SK-MEL-5 (cell line): ENCODE results near the gene ELF4. TPM values are rescaled to one million over a fixed set of nuclear protein-coding genes. Genes with fewer than 3 reads are reported as not detected.
"Not testable (repeated sequence)": the region's sequence is repeated elsewhere in the genome, so short reads cannot be mapped to it uniquely, and the experiment has no call there.

ENCODE experiments used
- DNase-seq: peaks from one replicate; pipeline ENCODE4 v3.0.0-alpha.2; 2016; ENCODE audit warnings: low read depth, low spot score
- in situ Hi-C: cut with HindIII; loops from 2 replicates; pipeline ENCODE4 v1.10.0; 2016; ENCODE audit warnings: low sequenced_read_pairs, high pct_unique_total_duplicates, low pct_unique_long_range_greater_than_20kb
- total RNA-seq: library from RNA; depleted of rRNA; stranded (reverse); fragments of >200 nt; shearing (Covaris generic); gene quantifications from 2 replicates; pipeline ENCODE4 v1.2.3, GENCODE V29; 2014

The ELF4 gene
- total RNA-seq, 1 experiment from 2014 or later = 4.9 TPM

- in situ Hi-C loops = no loop called here
- DNase-seq = no peak
These were observed 8.4 kb upstream of the ELF4 start for GRCh38 chrX:130118441-130119311.

DNA sequence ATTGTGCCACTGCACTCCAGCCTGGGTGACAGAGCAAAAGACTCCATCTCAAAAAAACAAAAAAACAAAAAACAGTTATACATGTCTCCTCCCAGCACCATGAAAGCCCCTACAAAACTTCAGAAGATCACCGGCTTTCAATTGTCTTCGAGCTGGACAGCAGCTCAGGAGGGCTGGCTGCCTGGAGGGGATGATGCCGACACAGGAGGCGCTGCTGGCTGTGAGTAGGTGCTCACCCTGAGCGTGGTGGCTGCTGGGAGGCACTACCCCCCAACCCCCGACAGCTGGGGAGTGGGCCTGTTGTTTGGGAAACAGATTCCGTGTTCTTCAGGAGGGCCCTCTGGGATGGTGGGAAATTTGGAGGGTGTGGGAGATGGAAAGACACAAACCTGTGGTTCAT, 6.9 kb upstream of the ELF4 start:
- DNase-seq = no peak
- in situ Hi-C loops = no loop called here

GRCh38 chrX:130115119-130115885, 5.0 kb upstream of the ELF4 start:
- in situ Hi-C loops, DNase-seq: not testable (repeated sequence)

- DNase-seq = no peak
- in situ Hi-C loops = no loop called here
These were observed 3.9 kb upstream of the ELF4 start for GRCh38 chrX:130114141-130114588.

DNA sequence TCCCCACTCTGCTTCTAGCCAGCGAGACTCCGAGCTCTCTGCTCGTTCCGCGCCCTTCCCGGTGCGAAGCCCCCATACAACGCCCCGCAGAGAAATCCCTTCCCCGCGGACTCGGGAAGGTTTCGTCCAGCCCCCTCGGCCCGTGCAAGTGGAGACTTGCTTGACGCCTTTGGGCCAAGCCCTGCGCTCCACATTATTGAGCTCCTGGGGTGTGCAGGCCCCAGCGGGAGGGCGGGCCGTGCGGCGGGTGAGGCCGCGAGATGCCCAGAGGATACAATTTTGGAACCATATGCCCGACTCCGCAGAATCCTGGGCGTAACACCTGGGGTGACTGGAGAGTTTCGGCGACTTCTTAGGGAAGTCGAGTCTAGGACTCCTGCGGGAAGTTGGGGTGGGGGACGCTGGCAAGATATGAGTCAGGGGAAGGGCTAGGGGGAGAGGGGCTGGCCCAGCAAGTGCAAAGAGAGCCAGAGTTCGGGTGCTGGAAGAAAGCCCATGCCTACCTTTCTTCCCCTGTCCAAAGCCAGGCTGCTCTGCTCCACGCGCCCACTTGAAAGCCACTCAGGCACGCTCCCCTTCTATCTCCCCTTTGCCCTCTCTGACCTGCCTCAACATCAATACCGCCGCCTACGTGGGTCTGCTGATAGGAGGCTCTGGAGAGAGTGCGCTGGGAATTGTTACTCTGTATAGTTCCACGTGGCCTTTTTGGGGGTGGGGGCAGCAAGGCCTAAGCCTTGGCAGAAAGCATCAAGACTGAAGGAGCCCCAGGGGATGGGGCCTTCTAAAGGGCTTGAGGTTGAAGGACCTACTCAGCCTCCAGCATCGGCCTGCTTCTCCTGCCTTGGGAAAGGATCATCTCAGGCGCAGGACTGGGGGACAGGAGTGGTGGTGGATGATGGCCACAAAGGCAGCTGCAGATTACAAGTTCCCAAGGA, 1.2 kb upstream of the ELF4 start:
- DNase-seq = no peak
- in situ Hi-C loops = no loop called here

DNA sequence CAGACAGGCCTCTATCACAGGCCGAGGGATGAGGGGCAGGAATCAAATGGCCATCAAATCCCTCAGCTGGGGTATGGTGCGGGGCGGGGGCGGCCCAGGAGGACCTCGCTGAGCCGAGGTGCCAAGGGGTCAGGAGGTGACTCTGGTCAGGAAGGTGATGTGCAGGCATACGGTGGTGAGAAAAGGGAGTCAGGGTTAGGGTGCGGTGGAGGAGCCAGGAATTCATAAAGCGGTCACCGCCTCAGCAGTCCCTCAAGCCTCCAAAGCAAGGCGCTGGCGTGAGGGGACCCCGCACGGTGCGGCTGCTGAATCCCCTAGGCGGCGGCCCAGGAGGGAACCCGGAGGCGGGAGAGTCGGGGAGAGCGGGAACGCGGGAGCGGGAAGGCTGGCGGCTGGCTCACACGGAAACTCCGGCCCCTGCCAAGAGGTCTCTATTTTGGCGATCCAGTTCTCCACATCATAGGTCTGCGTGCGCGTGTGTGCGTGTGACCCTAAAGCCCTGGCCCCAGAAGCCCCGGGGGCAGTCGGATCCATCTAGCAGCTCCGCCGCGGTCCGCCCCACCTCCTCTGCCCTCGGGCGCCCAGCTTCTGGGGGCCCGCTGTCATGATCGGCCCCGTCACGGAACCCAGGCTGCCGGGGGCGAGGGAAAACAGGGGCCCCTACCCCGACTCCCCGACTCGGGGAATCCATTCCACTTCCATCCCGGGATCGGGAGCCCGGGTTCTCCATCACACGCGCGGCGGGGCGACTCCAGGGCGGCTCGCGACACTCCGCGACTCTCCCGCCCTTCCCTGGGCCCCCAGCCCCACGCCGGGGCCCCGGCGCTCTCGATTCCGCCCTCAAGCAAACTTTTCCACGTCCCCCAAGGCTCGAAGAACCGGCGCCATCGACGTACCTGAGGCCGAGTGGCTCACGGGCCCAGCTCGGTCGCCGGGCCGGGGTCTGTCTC, 593 bp downstream of the ELF4 start:
- peak; percentile 13 for DNase-seq
- in situ Hi-C loops = no loop called here

DNA sequence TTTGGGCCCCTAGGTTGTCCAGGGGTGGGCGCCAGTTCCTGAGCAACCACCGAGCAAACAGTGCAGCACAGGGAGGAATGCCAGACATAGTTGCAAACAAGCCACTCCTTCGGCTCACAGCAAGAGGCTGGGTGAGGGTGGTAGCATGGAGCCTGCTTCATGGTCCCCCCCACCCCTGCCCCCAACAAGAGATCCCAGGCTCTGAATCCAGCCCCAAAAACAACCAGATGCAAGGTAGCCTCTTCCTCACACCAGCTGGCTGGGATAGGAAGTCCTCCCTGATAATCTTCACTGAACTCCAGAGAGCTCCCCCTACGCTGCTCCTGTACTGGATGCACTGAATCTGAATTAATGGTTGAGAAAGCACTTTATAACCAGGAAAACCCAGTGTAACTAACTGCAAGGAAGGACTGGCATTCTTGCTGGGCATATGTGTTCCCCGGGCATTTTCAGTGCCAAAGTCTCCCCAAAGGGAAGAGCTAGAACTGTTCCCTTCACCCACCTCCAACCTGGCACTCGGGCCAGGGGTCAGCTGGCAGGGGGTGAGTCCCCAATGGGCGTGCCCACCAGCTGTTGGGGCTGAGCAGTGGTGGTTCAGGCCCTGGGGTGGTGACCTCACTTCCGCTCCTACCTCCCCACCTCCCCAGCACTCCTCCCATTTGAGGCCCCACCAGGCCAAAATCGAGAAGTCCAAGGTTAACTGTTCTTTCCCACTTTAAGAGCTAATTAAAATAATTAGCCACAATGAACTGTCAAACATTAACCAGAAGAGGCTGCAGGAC, 1.5 kb downstream of the ELF4 start:
- peak; percentile 9 for DNase-seq
- in situ Hi-C loops = no loop called here

GRCh38 chrX:130106071-130106470, 4.2 kb downstream of the ELF4 start:
- in situ Hi-C loops = no loop called here
- no peak for DNase-seq

DNA sequence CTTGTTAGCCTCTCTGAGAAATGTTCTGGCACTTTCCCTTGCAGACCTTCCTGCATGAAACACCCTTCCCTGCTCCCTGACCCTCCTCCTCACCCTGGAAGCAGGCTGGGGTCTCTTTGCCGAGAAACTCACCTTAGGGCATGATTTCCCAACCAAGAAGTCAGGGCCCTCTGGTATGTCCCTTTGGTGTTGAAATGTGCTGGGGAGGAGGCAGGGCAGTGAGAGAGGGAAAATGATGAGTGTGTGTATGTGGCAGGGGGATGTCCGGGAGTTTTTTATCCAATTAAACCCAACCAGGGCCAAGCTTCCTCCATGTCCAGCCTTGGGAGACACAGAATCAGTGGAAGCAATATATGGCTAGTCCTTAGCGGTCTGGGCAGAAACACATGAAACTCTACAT, 5.1 kb downstream of the ELF4 start:
- in situ Hi-C loops = no loop called here
- DNase-seq = no peak

DNA sequence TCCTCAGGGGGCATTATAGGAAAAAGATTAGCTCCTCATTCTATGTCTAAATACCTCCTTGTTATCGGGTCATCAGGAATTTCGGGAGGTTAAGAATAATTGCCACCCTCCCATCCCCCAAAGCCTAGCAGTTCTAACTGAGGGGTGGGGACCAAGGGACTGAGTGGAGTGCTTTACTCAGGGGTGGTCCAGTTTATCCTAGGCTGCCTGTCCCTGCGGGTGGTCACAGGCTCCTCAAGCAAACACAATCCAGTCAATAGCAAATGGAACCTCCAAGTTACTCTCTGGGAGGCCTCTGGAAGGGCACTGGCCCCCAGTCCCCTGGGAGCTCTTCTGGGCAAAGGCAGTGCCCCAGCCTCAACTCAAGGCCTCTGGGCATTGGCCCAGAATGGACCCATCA, 6.7 kb downstream of the ELF4 start:
- no peak for DNase-seq
- in situ Hi-C loops = no loop called here

GRCh38 chrX:130100180-130100579, 10.1 kb downstream of the ELF4 start:
- in situ Hi-C loops = no loop called here
- DNase-seq = no peak

DNA sequence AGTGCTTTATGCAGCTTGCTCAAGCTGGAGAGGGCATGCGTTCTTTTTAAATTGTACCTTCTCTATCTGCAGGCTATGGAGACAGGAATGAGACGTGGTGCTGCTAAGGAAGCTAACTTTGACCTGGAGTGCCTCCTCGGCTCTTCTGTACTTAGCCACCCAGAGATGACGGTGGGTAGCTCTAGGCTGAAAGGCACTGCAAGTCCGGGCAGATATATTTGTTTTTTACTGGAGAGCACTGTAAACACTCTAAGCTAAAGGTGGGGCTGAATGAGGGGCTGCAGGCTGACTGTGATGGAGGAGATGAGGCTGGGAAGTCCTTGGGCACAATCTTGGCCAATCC, 12.1 kb downstream of the ELF4 start:
- in situ Hi-C loops = no loop called here

GRCh38 chrX:130097507-130098209, 12.6 kb downstream of the ELF4 start:
- in situ Hi-C loops = no loop called here

More for the DNA sequence above, 12.1 kb downstream of the ELF4 start:
- no peak for DNase-seq

GRCh38 chrX:130095249-130096030, 14.9 kb downstream of the ELF4 start:
- in situ Hi-C loops = no loop called here

More at GRCh38 chrX:130097507-130098209, 12.6 kb downstream of the ELF4 start:
- DNase-seq = no peak

DNA sequence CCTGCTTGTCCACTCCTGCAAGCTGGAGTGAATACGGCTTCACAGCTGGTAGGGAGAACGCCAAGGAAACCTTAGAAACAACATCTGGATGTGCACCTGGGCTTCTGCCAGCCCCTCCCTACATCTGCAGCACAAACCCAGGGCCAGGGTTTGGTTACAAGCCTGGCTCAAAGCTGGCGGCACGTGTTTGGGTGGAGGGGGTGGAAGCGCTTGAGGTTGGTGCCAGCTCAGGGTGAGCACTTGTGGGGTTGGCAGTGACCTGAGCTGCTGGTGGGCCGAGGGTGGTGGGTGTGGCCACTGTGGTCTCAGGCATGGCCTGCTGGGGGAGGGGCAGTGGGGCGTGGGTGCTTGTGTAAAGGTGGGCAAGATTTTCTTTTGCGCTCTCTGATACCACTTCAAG, 15.6 kb downstream of the ELF4 start:
- DNase-seq = no peak
- in situ Hi-C loops = no loop called here

More at GRCh38 chrX:130095249-130096030, 14.9 kb downstream of the ELF4 start:
- no peak for DNase-seq
